ENCODE measurements around the gene EFCAB6. TPM values are rescaled to one million over a fixed set of nuclear protein-coding genes. Genes with fewer than 3 reads are reported as not detected.

EFCAB6 gene
- total RNA-seq, 6 experiments from 2014 or later = 0.29 to 1.5 (median 0.93) TPM

GRCh38 chr22:43504666-43505261 lies 307.3 kb downstream of the EFCAB6 start:
- Histone ChIP-seq H3K27ac (no peak overlapping the region), H3K4me3 (no peak overlapping the region), H3K36me3 (no peaks in the 10 kb centered on the region), H3K9me3 (no peaks in the 10 kb centered on the region), H3K4me1 (no peaks in the 10 kb centered on the region), H3K27me3 (no peaks in the 10 kb centered on the region)
- ATAC-seq (no peak), DNase-seq (no peak)
- WGBS (ENCODE audit: insufficient coverage, low coverage, low lambda C conversion rate, missing lambda C conversion rate) = 89% methylated on average over 6 of the region's 7 CpGs
- intact Hi-C loops (cut with DNase I) = no loop called here
- TF ChIP-seq, protein P1, sequence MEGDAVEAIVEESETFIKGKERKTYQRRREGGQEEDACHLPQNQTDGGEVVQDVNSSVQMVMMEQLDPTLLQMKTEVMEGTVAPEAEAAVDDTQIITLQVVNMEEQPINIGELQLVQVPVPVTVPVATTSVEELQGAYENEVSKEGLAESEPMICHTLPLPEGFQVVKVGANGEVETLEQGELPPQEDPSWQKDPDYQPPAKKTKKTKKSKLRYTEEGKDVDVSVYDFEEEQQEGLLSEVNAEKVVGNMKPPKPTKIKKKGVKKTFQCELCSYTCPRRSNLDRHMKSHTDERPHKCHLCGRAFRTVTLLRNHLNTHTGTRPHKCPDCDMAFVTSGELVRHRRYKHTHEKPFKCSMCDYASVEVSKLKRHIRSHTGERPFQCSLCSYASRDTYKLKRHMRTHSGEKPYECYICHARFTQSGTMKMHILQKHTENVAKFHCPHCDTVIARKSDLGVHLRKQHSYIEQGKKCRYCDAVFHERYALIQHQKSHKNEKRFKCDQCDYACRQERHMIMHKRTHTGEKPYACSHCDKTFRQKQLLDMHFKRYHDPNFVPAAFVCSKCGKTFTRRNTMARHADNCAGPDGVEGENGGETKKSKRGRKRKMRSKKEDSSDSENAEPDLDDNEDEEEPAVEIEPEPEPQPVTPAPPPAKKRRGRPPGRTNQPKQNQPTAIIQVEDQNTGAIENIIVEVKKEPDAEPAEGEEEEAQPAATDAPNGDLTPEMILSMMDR (IDR thresholded peaks at IDR 0.05) = no peak
- no peak for TF ChIP-seq POLR2A (IDR thresholded peaks at IDR 0.05)

DNA sequence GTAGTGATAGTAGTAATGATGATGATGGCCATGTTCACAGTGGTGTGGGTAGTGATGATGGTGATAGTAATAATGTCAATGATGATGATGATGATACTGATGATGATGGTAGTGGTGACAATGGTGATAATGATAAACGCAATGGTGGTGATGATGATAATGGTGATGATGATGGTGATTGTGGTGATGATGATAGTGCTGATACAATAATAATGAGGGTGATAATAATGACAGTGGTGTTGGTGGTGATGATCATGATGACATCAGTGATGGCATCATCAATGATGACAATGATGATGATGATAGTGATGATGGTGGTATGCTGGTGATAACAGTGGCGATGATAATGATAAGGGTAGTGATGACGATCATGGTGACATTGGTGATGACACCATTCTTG lies 308.0 kb downstream of the EFCAB6 start:
- Histone ChIP-seq H3K36me3 (no peaks in the 10 kb centered on the region), H3K4me3 (no peak overlapping the region), H3K27ac (no peak overlapping the region), H3K27me3 (no peaks in the 10 kb centered on the region), H3K4me1 (no peaks in the 10 kb centered on the region), H3K9me3 (no peaks in the 10 kb centered on the region)
- TF ChIP-seq POLR2A (IDR thresholded peaks at IDR 0.05) = no peak
- TF ChIP-seq, protein P1 (IDR thresholded peaks at IDR 0.05) = no peak
- DNase-seq = no peak
- WGBS (ENCODE audit: insufficient coverage, low coverage, low lambda C conversion rate, missing lambda C conversion rate) = 96% methylated on average over 3 of the region's 3 CpGs
- no peak for ATAC-seq
- intact Hi-C loops (cut with DNase I) = no loop called here

DNA sequence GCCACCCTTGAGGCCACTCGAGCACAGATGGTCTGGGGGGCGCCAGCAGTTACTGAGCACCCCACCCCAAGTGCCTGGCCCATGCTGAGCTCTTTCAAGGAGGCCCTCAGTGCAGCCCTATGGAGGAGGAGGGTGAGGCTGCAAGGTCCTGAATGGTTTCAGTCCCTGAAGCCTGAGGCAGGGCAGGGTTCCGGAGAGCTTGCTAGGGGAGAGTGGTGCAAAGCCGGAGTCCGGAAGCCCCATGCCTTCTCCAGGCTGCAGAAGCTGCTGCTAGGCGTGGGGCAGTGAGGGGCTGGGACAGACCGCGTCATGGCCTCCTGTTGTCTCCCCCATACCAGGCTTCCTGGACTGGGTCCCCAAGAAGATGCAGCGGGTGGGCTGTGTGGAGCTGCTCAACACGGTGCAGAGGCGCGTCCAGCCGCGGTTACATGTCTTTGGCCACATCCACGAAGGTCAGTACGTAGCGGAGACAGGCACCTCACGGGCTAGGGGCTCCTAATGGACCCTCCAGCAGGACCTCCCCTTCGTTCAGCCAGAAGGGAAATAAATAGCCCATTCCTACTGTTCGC lies 309.7 kb downstream of the EFCAB6 start:
- H3K4me1 ChIP-seq = no peaks in the 10 kb centered on the region
- H3K27ac ChIP-seq = no peak overlapping the region
- no peaks in the 10 kb centered on the region for H3K9me3 ChIP-seq
- peak in 1 of 3 donors; percentile 40 for DNase-seq
- H3K27me3 ChIP-seq = no peaks in the 10 kb centered on the region
- no peak for TF ChIP-seq POLR2A (IDR thresholded peaks at IDR 0.05)
- ATAC-seq = peak in 1 of 4 donors; percentile 3
- intact Hi-C loops (cut with DNase I) = no loop called here
- no peaks in the 10 kb centered on the region for H3K36me3 ChIP-seq
- H3K4me3 ChIP-seq = no peak overlapping the region
- no CpG with 5 or more reads among the region's 20 CpGs for WGBS (ENCODE audit: insufficient coverage, low coverage, low lambda C conversion rate, missing lambda C conversion rate)

DNA sequence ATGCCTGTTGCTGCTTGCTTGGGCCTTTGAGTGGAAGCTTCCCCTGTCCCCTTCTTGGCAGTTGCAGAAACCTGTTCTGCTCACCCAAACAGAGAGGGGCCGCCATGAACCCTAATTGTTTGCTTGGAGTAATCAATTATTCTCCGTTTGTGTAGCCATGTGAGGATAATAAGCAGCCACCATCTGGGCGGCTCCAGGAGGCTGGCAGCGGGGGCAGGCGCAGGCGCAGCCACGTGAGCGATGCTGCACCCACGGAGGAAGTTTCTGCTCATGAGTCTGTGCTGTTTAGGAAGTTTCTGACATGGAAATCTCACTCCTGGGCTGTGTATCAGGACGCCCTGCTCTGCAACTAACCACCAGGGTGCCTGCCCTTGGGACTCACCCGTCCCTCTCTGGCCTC lies 310.2 kb downstream of the EFCAB6 start:
- no peak for TF ChIP-seq POLR2A (IDR thresholded peaks at IDR 0.05)
- TF ChIP-seq, protein P1 (IDR thresholded peaks at IDR 0.05) = no peak
- 68% methylated on average over 2 of the region's 11 CpGs for WGBS (ENCODE audit: insufficient coverage, low coverage, low lambda C conversion rate, missing lambda C conversion rate)
- H3K4me3 ChIP-seq = no peak overlapping the region
- no peaks in the 10 kb centered on the region for H3K9me3 ChIP-seq
- H3K27ac ChIP-seq = no peak overlapping the region
- H3K36me3 ChIP-seq = no peaks in the 10 kb centered on the region
- intact Hi-C loops (cut with DNase I) = no loop called here
- ATAC-seq = no peak
- H3K4me1 ChIP-seq = no peaks in the 10 kb centered on the region
- no peaks in the 10 kb centered on the region for H3K27me3 ChIP-seq
- DNase-seq = no peak

Measured in right lobe of liver (tissue), 6 donors.